C1 segment of cervical spinal cord (tissue), 14 donors: ENCODE measurements around the gene MRPL4.
"Not testable (repeated sequence)": the region's sequence is repeated elsewhere in the genome, so short reads cannot be mapped to it uniquely, and the experiment has no call there.

Source experiments
- DNase-seq, 14 donors: peaks; one replicate each; lab custom pipeline; 2025; lab: John Stamatoyannopoulos, UW

MRPL4 gene

GRCh38 chr19:10230173-10230860, 21.7 kb upstream of the MRPL4 start:
- DNase-seq = peak in 4 of 14 donors; percentile 7 to 38 (median 18)

DNA sequence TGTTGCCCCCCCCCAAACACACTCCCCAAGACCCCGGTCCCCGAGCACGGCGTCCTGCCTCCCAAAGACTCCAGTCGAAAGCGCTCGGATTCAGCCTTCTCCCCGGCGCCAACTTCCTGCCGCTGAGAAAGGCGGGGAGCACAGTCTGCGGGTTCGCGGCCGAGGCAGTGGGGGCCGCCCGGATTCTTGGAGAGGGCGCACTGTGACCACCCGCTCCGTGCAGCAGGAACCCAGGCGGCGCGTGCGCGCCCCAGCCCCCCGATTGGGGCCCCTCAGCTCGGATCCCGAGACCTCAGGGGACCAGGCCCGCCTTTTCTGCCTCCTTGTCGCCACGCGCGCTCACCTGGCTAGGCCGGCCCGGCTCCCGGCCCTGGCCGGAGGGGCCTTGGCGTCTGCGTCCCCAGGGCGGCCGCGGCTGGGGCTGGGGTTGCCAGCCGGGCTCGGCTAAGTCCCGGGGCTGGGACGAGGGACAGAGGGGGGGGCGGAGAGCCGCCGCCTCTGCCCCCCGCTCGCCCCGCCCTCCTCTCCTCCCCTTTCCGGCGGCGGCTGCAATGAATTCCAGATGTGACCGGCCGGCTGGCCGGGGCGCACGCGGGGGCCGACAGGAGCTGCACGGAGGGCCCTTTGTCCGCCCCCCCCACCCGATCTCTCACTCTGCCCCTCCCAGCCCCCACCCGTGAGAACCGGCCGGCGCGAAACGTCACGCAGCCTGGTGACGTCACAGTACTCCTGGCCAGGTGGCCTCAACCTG, 21.0 kb upstream of the MRPL4 start, which contains the start of gene S1PR2:
S1PR2 (minus strand) TSS at position 471 of the 751 bp plus-strand sequence. CDS start 6,426 bp downstream, outside the sequence.
- DNase-seq = peak in 8 of 14 donors; percentile 7 to 39 (median 16)

DNA sequence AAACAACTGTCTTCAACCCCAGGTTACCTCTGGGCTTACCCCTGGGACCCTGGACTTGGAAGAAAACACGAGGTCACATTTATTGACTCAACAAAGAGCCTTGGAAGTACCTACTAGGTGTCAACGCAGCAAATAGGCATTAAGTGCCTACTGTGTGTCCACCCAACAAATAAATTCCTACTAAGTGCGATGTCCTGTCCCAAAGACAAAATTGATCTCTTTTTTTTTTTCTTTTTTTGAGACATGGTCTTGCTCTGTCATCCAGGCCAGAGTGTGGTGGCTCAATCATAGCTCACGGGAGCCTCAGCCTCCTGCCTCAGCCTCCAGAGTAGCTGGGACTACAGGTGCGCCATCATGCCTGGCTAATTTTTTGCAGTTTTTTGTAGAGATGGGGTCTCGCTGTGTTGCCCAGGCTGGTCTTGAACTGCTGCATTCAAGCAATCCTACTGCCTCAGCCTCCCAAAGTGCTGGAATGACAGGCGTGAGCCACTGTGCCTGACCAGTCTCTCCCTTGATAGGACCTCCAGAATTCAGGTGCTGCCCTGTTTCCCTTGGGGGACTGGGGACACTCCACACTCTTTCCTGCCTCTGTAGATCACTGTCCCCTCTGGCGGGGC, 20.3 kb upstream of the MRPL4 start:
- no peak for DNase-seq

- DNase-seq = no peak
These were observed 18.1 kb upstream of the MRPL4 start for GRCh38 chr19:10233946-10234345.

DNA sequence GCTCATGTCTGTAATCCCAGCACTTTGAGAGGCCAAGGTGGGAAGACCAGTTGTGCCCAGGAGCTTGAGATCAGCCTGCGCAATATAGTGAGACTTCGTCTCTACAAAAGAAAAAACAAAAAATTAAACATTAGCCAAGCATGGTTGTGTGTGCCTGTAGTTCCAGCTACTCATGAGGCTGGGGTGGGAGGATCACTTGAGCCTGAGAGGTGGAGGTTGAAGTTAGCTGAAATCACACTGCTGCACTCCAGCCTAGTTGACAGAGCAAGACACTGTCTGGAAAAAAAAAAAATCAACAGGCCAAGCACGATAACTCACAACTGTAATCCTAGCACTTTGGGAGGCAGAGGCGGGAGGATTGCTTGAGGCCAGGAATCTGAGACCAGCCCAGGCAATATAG, 17.0 kb upstream of the MRPL4 start:
- DNase-seq = no peak

GRCh38 chr19:10235409-10235808, 16.6 kb upstream of the MRPL4 start:
- not testable (repeated sequence) for DNase-seq

- no peak for DNase-seq
These were observed 14.3 kb upstream of the MRPL4 start for GRCh38 chr19:10237702-10238101.

- DNase-seq = no peak
These were observed 13.7 kb upstream of the MRPL4 start for GRCh38 chr19:10238172-10238783.

GRCh38 chr19:10241826-10242449, 10.1 kb upstream of the MRPL4 start:
- not testable (repeated sequence) for DNase-seq

DNA sequence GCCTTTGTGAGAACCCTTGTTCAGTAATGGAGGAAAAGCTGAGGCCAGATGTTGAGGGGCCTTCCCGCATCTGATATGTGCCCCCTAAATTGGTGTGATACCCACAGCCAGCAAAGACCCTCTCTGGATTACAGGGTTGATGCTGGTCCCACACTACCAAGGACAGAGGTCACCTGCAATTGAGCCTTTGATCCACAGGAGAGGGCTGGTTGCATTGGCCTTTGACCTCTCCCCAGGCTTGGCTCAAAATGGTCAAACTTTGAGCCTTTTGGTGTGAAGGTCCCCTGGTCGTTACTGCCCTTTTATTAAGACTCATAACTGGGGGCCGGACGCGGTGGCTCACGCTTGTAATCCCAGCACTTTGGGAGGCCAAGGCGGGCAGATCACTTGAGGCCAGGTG, 8.4 kb upstream of the MRPL4 start:
- DNase-seq = no peak

- DNase-seq = no peak
These were observed 6.7 kb upstream of the MRPL4 start for GRCh38 chr19:10245189-10245939.

DNA sequence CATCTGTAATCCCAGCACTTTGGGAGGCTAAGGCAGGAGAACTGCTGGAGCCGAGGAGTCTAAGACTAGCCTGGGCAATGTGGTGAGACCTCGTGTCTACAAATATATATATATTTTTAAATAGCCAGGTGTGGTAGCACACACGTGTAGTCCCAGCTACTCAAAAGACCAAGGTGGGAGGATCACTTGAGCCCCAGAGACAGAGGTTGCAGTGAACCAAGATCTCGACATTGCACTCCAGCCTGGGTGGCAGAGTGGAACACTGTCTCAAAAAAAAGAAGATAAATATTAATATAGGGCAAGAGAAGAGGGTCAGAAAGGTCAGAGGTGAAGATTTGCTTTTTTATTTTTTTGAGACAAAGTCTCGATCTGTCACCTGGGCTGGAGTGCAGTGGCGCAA, 5.5 kb upstream of the MRPL4 start:
- DNase-seq = no peak

GRCh38 chr19:10252707-10253106, 693 bp downstream of the MRPL4 start:
- DNase-seq = no peak

GRCh38 chr19:10254244-10254643, 2.2 kb downstream of the MRPL4 start:
- no peak for DNase-seq

DNA sequence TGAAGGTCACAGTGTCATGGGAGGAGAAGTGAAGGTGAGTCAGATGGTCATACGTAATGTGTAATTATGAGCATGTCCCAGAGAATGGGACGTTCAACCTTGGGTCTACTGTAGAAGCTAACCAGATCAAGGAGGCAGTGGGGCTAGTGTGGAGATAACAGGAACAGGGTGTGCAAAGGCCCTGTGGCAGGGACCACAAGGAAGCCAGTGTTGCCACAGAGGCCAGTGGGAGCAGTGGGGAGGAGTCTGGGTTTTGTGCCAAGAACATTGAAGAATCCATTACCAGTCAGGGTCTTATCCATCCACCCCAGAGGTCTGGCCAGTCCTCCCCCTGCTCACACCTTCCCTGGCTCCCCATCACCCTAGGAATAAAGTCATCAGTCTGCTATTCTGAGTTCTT, 3.3 kb downstream of the MRPL4 start:
- DNase-seq = no peak

DNA sequence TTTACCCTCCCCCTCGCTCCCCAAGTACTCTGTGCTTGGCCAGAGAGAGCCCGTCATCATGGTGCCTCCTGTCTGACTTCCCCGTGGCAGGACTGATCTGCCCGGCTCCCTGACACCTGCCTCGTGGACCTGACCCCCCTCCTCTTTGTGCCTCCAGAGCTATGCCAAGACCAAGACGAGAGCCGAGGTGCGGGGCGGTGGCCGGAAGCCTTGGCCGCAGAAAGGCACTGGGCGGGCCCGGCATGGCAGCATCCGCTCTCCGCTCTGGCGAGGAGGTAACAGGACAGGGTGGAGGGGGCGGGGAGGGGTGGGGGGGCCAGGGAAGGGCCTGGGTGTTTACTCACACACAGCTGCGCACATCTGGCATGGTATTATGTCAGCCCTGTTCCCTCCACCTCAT, 4.5 kb downstream of the MRPL4 start:
- DNase-seq = no peak

GRCh38 chr19:10256970-10257615, 5.1 kb downstream of the MRPL4 start:
- no peak for DNase-seq

GRCh38 chr19:10258080-10258710, 6.2 kb downstream of the MRPL4 start:
- DNase-seq = no peak

GRCh38 chr19:10259162-10259905, 7.3 kb downstream of the MRPL4 start:
- DNase-seq = peak in 10 of 14 donors; percentile 1 to 27 (median 12)
